ENCODE measurements around the gene KIF13A. TPM values are rescaled to one million over a fixed set of nuclear protein-coding genes. Genes with fewer than 3 reads are reported as not detected.

The KIF13A gene
- total RNA-seq, 2 experiments from 2014 or later = 0.91 to 1.4 TPM

DNA sequence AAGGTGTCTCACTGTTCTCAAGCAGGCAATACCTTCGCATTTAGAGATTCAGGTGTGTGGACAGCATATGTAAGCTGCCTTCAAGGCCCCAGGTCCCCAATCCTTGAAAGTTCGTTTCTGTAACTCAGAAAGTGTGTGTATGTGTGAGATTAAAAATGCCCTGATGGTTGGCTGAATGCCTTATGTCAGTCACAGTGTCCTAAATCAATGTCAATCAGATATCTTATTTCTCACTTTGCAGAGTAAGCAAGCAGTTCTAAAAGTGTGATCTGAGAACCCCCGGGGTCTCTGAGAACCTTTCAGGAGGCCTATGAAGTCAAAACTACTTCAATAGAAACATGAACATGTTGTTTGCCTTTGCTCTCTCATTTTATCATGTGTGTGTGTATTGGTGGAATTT is 157.5 kb downstream of the KIF13A start:
- Histone ChIP-seq H3K9me3 (ENCODE audit: control insufficient read depth in 1 of 2, insufficient read depth in 1 of 2, low read length in 2 of 2) (no peaks in the 10 kb centered on the region), H3K4me3 (ENCODE audit: low read length) (no peak overlapping the region), H3K36me3 (ENCODE audit: insufficient read depth, low read length) (no peaks in the 10 kb centered on the region), H3K4me1 (ENCODE audit: insufficient read depth, low read length) (no peaks in the 10 kb centered on the region), H3K27me3 (ENCODE audit: control insufficient read depth in 1 of 2, insufficient read depth in 2 of 2, low read length in 2 of 2) (no peaks in the 10 kb centered on the region), H3K27ac (ENCODE audit: low read depth in 1 of 2, low read length in 2 of 2) (no peak overlapping the region)
- CTCF ChIA-PET = no interaction called here
- Mint-ChIP-seq H3K36me3 (ENCODE audit: low read depth) (no peaks in the 10 kb centered on the region), H3K4me1 (ENCODE audit: low read depth) (no peaks in the 10 kb centered on the region), H3K27me3 (peaks cover 12% of the 10 kb centered on the region), H3K4me3 (no peak overlapping the region), H3K9me3 (no peaks in the 10 kb centered on the region), H3K27ac (no peak overlapping the region)
- DNase-seq (no peak), ATAC-seq (ENCODE audit: poor library complexity) (no peak)
- intact Hi-C loops (cut with DNase I, micrococcal nuclease) = no loop called here
- TF ChIP-seq, protein P1, sequence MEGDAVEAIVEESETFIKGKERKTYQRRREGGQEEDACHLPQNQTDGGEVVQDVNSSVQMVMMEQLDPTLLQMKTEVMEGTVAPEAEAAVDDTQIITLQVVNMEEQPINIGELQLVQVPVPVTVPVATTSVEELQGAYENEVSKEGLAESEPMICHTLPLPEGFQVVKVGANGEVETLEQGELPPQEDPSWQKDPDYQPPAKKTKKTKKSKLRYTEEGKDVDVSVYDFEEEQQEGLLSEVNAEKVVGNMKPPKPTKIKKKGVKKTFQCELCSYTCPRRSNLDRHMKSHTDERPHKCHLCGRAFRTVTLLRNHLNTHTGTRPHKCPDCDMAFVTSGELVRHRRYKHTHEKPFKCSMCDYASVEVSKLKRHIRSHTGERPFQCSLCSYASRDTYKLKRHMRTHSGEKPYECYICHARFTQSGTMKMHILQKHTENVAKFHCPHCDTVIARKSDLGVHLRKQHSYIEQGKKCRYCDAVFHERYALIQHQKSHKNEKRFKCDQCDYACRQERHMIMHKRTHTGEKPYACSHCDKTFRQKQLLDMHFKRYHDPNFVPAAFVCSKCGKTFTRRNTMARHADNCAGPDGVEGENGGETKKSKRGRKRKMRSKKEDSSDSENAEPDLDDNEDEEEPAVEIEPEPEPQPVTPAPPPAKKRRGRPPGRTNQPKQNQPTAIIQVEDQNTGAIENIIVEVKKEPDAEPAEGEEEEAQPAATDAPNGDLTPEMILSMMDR (IDR thresholded peaks at IDR 0.05) = no peak
- POLR2A ChIA-PET = no interaction called here

DNA sequence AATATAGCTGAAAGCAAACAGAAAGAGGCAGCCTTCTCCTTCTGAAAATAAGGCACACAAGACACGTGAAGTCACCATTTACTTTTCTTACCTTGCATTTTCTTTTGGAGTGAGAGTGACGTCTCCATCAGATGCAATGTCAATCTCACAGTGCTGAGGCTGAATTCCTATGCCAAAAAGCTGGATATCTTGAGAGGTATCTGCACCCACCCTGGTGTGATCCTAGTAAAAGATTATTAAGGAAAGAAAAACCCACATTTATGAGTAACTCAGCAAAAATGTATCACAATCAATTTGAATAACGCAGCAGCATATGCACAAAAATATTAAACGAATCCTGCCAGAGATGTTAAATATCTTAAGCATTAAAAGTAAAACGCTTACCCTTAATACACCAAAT is 159.3 kb downstream of the KIF13A start:
- Mint-ChIP-seq H3K4me1 (ENCODE audit: low read depth) (no peaks in the 10 kb centered on the region), H3K9me3 (no peaks in the 10 kb centered on the region), H3K36me3 (ENCODE audit: low read depth) (no peaks in the 10 kb centered on the region), H3K27ac (no peak overlapping the region), H3K4me3 (no peak overlapping the region), H3K27me3 (peaks cover 12% of the 10 kb centered on the region)
- DNase-seq (no peak), ATAC-seq (ENCODE audit: poor library complexity) (no peak)
- H3K4me3 ChIP-seq (ENCODE audit: low read length) = no peak overlapping the region
- POLR2A ChIA-PET = no interaction called here
- H3K36me3 ChIP-seq (ENCODE audit: insufficient read depth, low read length) = no peaks in the 10 kb centered on the region
- no peaks in the 10 kb centered on the region for H3K9me3 ChIP-seq (ENCODE audit: control insufficient read depth in 1 of 2, insufficient read depth in 1 of 2, low read length in 2 of 2)
- no peaks in the 10 kb centered on the region for H3K4me1 ChIP-seq (ENCODE audit: insufficient read depth, low read length)
- no peaks in the 10 kb centered on the region for H3K27me3 ChIP-seq (ENCODE audit: control insufficient read depth in 1 of 2, insufficient read depth in 2 of 2, low read length in 2 of 2)
- H3K27ac ChIP-seq (ENCODE audit: low read depth in 1 of 2, low read length in 2 of 2) = no peak overlapping the region
- CTCF ChIA-PET = no interaction called here
- intact Hi-C loops (cut with DNase I, micrococcal nuclease) = no loop called here
- TF ChIP-seq, protein P1 (IDR thresholded peaks at IDR 0.05) = no peak

DNA sequence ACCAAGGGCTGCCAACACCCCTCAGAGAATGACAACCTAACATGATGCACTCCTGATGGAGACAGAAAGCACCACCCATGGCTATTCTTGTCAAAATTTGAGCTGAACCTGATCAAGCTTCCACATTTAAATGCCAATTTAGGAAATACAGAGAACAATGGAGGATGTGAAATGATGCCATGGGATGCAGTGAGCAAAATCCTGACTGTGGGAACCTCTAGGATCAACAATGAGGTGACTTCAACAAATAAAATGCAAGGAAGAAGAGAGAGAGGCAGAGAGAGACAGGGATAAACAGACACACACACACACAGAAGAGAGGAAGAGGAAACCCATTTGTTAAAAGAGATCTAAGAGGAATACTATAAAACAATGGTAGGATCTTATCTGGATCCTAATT is 161.1 kb downstream of the KIF13A start:
- H3K27me3 Mint-ChIP-seq = peaks cover 5% of the 10 kb centered on the region

More for the DNA sequence above, 161.1 kb downstream of the KIF13A start:
- H3K4me3 ChIP-seq (ENCODE audit: low read length) = no peak overlapping the region
- no peaks in the 10 kb centered on the region for H3K9me3 ChIP-seq (ENCODE audit: control insufficient read depth in 1 of 2, insufficient read depth in 1 of 2, low read length in 2 of 2)
- H3K27ac Mint-ChIP-seq = no peak overlapping the region
- no peaks in the 10 kb centered on the region for H3K4me1 Mint-ChIP-seq (ENCODE audit: low read depth)
- TF ChIP-seq, protein P1 (IDR thresholded peaks at IDR 0.05) = no peak
- ATAC-seq (ENCODE audit: poor library complexity) (no peak), DNase-seq (no peak)
- ChIA-PET POLR2A (no interaction called here), CTCF (no interaction called here)
- H3K36me3 ChIP-seq (ENCODE audit: insufficient read depth, low read length) = no peaks in the 10 kb centered on the region
- H3K4me1 ChIP-seq (ENCODE audit: insufficient read depth, low read length) = no peaks in the 10 kb centered on the region
- no peaks in the 10 kb centered on the region for H3K27me3 ChIP-seq (ENCODE audit: control insufficient read depth in 1 of 2, insufficient read depth in 2 of 2, low read length in 2 of 2)
- no peak overlapping the region for H3K27ac ChIP-seq (ENCODE audit: low read depth in 1 of 2, low read length in 2 of 2)
- no peaks in the 10 kb centered on the region for H3K36me3 Mint-ChIP-seq (ENCODE audit: low read depth)
- H3K9me3 Mint-ChIP-seq = no peaks in the 10 kb centered on the region
- intact Hi-C loops (cut with DNase I, micrococcal nuclease) = no loop called here
- H3K4me3 Mint-ChIP-seq = no peak overlapping the region

All from CD4-positive, alpha-beta T cell (primary cell).